ENCODE measurements around the gene ADGRV1.
A peak's percentile ranks its signal among the peaks of the same experiment; 100 is the strongest.

ADGRV1 gene

DNA sequence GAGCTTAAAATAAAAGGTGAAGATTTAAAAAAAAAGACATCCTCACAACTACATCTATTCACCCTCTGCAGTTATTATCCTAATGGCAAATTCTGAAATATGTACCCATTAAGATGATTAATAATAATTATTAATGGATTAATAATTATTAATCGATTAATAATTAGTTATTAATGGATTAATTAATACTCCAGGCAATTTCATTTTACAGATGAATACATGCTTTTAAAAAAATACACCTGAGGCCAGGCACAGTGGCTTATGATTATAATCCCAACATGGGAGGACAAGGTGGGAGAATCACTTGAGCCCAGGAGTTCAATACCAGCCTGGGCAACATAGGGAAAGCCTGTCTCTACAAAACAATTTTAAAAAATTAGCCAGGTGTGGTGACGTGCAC lies 642.1 kb downstream of the ADGRV1 start:
- no peak for DNase-seq (ENCODE audit: extremely low read depth, low read depth)
- no peak overlapping the region for H3K4me3 ChIP-seq (replicated peaks; ENCODE audit: low read depth, low read length)
- TF ChIP-seq, protein P1, sequence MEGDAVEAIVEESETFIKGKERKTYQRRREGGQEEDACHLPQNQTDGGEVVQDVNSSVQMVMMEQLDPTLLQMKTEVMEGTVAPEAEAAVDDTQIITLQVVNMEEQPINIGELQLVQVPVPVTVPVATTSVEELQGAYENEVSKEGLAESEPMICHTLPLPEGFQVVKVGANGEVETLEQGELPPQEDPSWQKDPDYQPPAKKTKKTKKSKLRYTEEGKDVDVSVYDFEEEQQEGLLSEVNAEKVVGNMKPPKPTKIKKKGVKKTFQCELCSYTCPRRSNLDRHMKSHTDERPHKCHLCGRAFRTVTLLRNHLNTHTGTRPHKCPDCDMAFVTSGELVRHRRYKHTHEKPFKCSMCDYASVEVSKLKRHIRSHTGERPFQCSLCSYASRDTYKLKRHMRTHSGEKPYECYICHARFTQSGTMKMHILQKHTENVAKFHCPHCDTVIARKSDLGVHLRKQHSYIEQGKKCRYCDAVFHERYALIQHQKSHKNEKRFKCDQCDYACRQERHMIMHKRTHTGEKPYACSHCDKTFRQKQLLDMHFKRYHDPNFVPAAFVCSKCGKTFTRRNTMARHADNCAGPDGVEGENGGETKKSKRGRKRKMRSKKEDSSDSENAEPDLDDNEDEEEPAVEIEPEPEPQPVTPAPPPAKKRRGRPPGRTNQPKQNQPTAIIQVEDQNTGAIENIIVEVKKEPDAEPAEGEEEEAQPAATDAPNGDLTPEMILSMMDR (IDR thresholded peaks at IDR 0.05; ENCODE audit: low read depth, low read length, missing control alignments), result no peak

DNA sequence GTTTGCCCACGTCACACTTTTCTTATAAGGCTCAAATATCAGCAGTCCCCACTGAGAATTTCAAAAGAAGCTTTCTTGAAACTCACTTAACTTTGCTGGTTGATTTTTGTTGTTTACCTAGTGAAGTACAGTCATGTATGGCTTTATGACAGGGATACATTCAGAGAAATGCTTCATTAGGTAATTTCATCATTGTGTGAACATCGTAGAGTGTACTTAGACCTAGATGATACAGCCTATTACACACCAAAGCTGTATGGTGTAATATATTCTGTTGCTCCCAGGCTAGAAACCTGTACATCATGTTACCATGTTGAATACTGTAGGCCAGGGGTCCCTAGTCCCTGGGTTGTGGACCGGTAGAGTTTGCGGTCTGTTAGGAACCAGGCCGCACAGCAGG lies 647.5 kb downstream of the ADGRV1 start:
- no peak overlapping the region for H3K4me3 ChIP-seq (replicated peaks; ENCODE audit: low read depth, low read length)

DNA sequence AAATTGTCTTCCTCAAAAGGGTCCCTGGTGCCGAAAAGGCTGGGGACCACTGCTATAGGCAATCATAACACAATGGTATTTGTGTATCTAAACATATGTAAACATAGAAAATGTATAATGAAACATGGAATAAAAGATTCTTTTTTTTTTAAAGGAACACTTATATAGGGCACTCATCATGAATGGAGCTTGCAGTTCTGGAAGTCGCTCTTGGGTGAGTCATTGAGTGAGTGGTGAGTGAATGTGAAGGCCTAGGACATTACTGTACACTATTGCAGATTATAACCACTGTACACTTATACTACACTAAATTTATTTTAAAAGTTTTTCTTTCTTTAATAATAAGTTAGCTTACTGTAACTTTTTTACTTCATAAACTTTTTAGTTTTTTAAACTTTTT lies 648.1 kb downstream of the ADGRV1 start:
- no peak overlapping the region for H3K4me3 ChIP-seq (replicated peaks; ENCODE audit: low read depth, low read length)
- TF ChIP-seq, protein P1 (IDR thresholded peaks at IDR 0.05; ENCODE audit: low read depth, low read length, missing control alignments), result no peak
- no peak for DNase-seq (ENCODE audit: extremely low read depth, low read depth)

More for the DNA sequence above, 647.5 kb downstream of the ADGRV1 start:
- TF ChIP-seq, protein P1 (IDR thresholded peaks at IDR 0.05; ENCODE audit: low read depth, low read length, missing control alignments), result no peak
- no peak for DNase-seq (ENCODE audit: extremely low read depth, low read depth)

DNA sequence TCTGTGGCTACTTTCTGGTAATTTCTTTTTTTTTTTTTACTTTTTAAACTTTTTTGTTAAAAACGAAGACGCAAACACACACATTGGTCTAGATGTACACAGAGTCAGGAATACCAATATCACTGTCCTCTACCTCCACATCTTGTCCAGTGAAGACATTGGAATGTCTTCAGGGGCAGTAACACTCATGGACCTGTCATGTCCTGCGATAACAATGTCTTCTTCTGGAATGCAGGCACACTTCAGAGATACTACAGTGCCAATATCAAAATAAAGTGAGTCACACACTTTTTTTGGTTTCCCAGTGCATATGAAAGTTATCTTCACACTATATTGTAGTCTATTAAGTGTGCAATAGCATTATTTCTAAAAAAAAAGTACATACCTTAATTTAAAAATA lies 648.7 kb downstream of the ADGRV1 start:
- H3K4me3 ChIP-seq (replicated peaks; ENCODE audit: low read depth, low read length), result no peak overlapping the region
- DNase-seq (ENCODE audit: extremely low read depth, low read depth), result no peak
- TF ChIP-seq, protein P1 (IDR thresholded peaks at IDR 0.05; ENCODE audit: low read depth, low read length, missing control alignments), result no peak

DNA sequence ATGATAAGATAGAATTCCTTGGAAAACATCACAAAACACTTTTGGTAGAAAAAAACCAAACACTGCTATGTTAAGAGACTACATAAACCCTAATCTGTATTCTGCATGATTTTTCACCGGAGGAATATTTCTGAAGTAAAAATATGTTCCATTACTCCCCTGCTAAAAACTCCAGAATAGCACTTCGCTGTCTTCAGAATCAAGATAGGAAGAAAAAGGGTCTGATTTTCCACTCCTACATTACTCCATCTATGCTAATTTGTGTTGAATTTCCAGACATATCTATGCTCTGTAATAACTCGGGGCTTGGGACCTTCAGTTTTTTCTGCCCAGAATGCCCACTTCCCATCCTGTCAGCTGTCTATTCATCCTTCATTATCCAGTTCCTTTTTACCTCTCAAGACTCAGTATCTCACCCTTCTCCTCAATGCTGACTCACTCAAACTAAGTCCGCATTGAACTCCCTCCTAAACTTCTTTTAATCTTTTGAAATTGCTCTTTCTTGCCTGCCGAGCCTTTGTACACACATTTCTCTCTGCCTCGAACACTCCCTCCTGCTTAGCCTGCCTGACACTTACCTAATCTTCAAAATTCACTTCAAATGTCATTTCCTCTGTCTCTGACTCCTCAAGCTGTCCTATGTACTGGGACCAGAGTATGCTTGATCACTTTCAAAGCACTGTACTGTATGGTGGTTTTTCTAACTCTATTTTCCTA lies 653.6 kb downstream of the ADGRV1 start:
- 0 out of 2 replicates have a peak overlapping the region, but pooled peaks have one; percentile 0 for H3K4me3 ChIP-seq (replicated peaks; ENCODE audit: low read depth, low read length)
- DNase-seq (ENCODE audit: extremely low read depth, low read depth), result no peak
- TF ChIP-seq, protein P1 (IDR thresholded peaks at IDR 0.05; ENCODE audit: low read depth, low read length, missing control alignments), result no peak

DNA sequence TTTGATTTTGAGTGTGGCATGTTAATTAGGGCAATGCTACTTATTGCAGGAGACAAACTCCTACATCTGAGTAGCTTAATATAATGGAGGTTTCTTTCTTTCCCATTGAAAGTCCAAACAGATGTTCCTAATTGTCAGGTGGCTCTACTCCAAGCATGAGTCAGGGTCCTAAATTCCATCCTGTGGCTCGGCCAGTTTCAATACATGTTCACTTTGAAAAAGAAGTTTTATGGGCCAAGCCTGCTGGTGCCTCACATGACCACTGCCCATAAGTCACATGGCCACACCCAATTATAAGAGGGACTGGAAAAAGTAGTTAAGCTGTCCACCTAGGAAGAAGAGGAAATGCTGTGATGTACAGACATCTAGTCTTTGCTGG lies 654.1 kb downstream of the ADGRV1 start:
- TF ChIP-seq, protein P1 (IDR thresholded peaks at IDR 0.05; ENCODE audit: low read depth, low read length, missing control alignments), result no peak
- peak; percentile 98 for DNase-seq (ENCODE audit: extremely low read depth, low read depth)
- H3K4me3 ChIP-seq (replicated peaks; ENCODE audit: low read depth, low read length), result no peak overlapping the region
